Right renal pelvis (tissue), 4 donors: Measurements from ENCODE around the gene TSC1. TPM values are rescaled to one million over a fixed set of nuclear protein-coding genes. Genes with fewer than 3 reads are reported as not detected.
A peak's percentile ranks its signal among the peaks of the same experiment; 100 is the strongest.
"Not testable (repeated sequence)": the region's sequence is repeated elsewhere in the genome, so short reads cannot be mapped to it uniquely, and the experiment has no call there.

Experiments used
- DNase-seq, 4 donors: peaks; one replicate each; pipeline ENCODE4 v3.0.0-alpha.2; 2013; ENCODE audit warnings: low read depth in 4 of 4, low spot score in 3 of 4, missing footprints in 1 of 4
- polyA plus RNA-seq, 4 donors: library from polyadenylated mRNA; unstranded; fragments of 120-200 nt; gene quantifications; one replicate each; pipeline ENCODE4 v1.2.1, GENCODE V29; 2013; ENCODE audit not compliant: insufficient read length in 4 of 4

Gene TSC1
- polyA plus RNA-seq, 4 donors, result 35.1 to 48.9 (median 39.6) TPM

DNA sequence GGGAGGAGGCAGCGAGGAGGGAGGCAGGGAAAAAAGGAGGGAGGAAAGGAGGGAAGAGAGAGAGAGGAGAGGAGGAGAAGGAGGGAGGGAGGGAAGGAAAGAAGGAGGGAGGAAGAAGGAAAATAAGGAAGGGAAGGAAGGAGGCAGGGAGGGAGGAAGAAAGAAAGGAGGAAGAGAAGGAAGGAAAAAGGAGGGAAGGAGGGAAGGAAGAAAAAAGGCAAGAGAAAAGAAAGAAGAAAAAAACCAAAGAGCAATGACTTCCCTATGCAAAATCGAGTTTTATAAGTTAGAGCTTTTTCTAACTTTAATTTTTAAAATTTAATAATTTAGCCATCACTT lies 33.7 kb upstream of the TSC1 start:
- no peak for DNase-seq

GRCh38 chr9:132976571-132976970 lies 32.2 kb upstream of the TSC1 start:
- DNase-seq, result no peak

GRCh38 chr9:132975961-132976360 lies 31.5 kb upstream of the TSC1 start:
- DNase-seq, result no peak

DNA sequence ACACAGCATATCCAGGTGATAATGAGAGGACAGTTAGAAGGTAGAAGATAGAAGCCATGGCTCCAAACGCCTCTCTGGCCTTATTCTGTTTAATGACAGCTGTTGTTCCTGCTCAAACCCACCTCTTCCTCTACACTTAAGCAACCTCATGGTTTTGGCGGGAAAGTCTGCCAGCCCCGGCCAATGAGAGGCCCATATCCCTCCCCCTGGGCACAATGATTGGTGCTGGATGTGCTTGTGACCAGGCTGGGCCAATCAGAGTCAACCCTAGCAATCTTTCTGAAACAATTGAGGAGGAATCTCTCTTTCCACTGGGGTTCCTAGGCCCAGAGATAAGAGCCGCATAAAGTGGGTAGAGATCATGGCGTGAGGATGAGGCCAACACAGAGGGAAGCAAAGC lies 29.3 kb upstream of the TSC1 start:
- no peak for DNase-seq

DNA sequence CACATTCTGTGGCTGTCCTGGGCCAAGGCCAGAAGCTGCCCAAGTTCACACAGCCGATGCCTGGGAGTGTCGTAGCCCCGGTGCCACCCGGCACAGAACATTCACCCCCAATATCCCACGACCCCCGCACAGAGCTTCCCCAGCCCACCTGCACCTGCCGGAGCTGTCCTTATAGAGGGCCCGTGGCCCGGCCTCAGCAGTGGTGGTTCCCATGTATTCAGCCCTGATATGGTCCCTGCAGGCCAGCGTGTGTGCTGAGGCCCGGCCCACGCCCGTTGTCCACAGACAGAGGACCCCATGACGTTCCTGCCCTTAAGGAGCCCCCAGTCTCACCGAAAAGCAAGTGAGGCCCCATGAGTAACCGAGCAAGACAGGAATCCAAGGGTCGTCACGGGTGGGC lies 28.8 kb upstream of the TSC1 start:
- DNase-seq, result no peak

- peak in 2 of 4 donors; percentile 35 to 53 for DNase-seq
Measured at GRCh38 chr9:132970324-132971062, 26.1 kb upstream of the TSC1 start.

DNA sequence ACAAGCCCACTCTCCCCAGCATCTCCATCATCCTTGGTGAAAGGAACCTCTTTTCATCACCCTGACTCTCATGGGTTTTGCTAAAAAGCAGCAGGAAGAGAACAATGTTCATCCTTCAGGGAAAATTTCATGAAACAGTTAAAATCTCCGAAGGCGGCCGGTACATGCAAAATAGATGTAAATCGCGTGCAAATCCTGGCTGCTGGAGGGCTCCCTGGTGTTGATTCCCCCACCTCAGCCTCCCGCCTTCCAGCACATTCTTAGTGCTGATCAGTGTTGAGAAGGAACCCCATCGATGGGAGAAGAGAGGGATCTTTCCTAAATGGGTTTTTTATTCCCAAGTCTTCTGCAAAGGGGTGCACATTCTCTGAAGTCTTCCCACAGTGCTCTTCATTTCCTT lies 25.4 kb upstream of the TSC1 start:
- no peak for DNase-seq

- DNase-seq, result not testable (repeated sequence)
Measured at GRCh38 chr9:132967908-132968307, 23.5 kb upstream of the TSC1 start.

GRCh38 chr9:132965478-132965877 lies 21.1 kb upstream of the TSC1 start:
- no peak for DNase-seq

DNA sequence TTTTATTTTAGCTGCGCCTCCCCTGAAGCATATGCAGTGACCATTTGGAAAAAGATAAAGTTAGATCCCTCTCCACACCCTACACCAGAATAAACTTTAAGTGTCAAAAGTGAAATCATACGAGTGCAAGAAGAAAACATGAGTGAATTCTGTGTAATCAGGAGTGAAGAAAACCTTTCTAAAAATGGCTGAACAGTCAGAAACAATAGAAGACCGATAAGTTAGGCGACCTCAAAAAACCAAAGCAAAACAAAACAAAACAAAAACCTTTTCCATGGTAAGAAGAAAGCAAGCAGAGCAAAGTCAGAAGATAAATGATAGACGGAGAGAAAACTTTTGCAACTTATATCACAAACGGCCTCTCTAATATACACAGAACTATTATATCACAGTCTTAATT lies 16.6 kb upstream of the TSC1 start:
- no peak for DNase-seq

- no peak for DNase-seq
Measured at GRCh38 chr9:132957805-132958204, 13.4 kb upstream of the TSC1 start.

DNA sequence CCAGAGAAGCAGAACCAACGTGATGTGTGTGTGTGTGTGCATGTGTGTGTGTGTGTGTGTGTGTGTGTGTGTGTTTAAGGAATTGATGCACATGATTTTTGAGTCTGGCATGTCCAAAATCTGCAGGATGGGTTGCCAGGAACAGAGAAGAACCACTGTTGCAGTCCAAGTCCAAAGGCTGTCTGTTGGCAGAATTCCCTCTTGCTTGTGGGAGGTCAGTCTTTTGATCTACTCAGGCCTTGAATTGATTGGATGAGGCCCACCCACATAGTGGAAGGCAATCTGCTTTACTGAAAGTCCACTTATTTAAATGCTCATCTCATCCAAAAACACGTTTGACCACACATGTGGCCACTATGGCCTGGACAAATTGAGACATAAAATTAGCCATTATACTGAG lies 11.4 kb upstream of the TSC1 start:
- DNase-seq, result no peak

DNA sequence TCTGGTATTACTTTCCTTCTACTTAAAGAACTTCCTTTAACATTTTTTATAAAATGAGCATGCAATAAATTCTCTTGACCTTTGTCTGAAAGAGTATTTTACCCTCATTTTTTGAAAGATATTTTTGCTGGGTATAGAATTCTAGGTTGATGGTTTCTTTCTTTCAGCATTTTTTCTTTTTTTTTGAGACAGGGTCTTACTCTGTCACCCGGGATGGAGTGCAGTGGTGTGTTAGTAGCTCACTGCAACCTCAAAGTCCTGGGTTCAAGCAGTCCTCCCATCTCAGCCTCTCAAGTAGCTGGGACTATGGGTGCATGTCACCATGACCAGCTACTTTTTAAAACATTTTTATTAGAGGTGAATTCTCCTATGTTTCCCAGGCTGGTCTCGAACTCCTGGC lies 10.7 kb upstream of the TSC1 start:
- DNase-seq, result no peak

DNA sequence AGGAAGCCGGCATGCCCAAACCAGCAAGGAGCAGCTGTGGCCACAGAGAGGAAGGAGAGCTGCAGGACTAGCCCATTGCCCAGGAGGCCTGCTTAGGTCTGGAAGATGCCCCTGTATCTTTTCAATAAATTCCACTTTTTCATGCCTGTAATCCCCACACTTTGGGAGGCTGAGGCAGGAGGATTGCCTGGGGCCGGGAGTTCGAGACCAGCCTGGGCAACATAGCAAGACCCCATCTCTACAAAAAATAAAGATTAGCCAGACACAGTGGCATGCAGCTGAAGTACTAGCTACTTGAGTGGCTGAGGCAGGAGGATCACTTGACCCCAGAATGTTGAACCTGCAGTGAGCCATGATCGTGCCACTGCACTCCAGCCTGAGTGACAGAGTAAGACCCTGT lies 5.3 kb upstream of the TSC1 start:
- DNase-seq, result no peak

DNA sequence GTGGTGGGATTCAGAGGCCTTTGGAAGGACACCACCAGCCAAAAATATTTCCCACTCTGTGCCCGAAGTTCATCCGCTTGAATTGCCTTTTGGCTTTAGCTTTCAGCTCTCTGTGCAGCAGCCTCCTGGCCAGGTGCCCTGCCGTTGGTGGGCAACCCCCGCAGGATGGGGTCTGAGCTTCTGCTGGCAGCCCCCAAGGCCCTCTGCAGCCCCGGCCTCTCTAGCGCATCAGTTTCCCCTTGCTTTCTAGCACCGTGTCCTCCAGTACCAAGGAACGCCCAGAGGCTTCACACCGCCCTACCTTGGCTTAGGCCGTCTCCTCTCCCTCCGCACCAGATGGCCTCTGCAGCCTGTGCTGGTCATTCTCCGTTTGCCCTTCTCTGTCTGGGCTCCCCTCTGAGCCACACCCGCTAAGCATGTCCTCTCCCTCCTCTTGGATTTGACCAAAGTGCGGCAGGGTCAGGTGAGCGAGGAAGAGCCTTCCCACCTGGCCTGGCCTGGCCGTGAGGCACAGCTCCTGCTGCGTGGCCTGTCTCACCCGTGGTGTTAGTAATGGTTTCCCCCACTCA lies 4.2 kb upstream of the TSC1 start:
- DNase-seq, result no peak

GRCh38 chr9:132947756-132948155 lies 3.3 kb upstream of the TSC1 start:
- DNase-seq, result no peak

DNA sequence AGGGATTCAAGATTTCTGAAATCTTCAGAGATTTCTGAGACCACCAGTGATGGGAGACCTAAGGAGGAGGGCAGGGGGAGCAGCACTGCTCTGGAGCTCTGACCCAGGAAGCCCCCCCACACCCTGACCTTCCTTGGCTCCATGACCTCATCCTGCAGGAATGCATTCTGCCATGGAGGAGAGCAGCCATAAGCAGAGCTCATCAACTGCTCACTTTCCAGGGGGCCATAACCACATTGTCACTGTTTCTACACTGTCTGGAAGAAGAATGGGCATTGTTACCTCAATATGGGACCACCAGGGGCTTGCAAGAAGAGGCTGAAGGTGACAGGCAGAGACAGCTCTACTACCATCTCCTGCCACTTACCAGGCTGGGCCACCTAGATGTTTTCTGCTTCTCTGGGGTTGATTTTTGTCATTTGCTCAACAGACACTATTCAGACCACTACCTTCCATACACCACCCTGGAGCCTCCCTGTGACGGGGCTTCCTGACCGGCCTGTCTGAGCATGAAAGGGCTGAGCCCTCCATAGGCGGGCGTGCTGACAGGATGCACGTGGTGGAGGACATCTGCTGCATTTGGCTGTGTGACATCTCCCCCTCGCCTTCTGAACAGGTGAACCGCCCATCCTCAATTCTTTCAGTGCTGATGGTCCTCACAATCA lies 2.3 kb upstream of the TSC1 start:
- DNase-seq, result no peak

DNA sequence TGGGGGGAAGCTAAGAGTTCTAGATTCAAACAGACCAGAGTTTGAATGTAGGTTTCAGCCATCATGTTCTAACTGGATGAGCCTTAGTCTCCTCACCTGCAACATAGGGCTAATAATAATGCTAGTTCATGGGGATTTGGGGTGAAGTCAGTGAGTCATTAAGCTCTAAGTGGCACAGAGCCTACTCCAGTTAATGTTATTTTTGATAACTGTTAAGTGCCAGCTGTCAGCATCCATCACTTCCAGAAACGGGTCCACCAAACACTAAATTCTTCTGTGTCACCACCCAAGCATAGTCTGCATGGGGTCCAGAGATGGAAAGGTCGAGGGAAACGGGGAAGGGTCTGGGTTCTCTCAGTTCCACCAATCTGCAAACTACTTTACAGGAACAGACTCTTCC lies 1.8 kb upstream of the TSC1 start:
- DNase-seq, result no peak

- DNase-seq, result no peak
Measured at GRCh38 chr9:132945186-132946130, 1.0 kb upstream of the TSC1 start.

GRCh38 chr9:132943651-132944293 lies 644 bp downstream of the TSC1 start:
- no peak for DNase-seq
